EL (cell line): Measurements from ENCODE around the gene CHMP3.
"Not testable (repeated sequence)": the region's sequence is repeated elsewhere in the genome, so short reads cannot be mapped to it uniquely, and the experiment has no call there.

ENCODE experiments used
- DNase-seq: peaks from one replicate; pipeline ENCODE4 v3.0.0-alpha.2; 2016

CHMP3 gene

DNA sequence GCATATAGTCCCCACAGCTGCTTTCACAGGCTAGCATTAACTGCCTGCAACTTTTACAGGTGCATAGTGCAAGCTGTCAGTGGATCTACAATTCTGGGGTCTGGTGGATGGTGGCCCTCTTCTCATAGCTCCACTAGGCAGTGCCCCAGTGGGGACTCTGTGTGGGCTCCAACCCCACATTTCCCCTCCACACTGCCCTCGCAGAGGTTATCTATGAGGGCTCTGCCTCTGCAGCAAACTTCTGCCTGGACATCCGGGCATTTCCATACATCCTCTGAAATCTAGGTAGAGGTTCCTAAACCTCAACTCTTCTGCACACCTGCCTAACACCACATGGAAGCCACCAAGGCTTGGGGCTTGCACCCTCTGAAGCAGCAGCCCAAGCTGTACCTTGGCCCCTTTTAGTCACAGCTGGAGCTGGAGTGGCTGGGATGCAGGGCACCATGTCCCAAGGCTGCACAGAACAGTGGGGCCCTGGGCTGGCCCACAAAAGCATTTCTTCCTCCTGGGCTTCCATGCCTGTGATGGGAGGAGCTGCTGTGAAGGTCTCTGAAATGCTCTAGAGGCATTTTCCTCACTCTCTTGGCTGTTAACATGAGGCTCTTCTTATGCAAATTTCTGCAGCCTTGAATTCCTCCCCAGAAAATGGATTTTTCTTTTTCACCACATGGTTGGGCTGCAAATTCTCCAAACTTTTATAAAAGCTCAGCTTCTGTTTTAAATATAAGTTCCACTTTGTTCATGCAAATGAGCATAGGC, 62.7 kb downstream of the CHMP3 start:
- no peak for DNase-seq

DNA sequence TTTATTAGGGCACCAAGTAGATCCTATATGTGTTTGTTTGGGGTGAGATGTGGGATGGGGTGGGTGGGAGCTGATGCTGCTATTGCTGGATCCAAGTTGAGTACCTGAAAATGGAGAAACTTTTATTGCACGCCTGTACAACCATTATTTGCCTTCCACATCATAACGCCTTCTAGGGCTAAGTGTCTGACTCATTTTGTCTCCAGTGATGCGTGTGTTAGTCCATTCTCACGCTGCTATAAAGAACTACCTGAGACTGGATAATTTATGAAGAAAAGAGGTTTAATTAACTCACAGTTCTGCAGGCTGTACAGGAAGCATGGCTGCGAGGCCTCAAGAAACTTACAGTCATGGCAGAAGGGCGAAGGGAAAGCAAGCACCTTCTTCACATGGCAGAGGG, 63.9 kb downstream of the CHMP3 start:
- DNase-seq = no peak

DNA sequence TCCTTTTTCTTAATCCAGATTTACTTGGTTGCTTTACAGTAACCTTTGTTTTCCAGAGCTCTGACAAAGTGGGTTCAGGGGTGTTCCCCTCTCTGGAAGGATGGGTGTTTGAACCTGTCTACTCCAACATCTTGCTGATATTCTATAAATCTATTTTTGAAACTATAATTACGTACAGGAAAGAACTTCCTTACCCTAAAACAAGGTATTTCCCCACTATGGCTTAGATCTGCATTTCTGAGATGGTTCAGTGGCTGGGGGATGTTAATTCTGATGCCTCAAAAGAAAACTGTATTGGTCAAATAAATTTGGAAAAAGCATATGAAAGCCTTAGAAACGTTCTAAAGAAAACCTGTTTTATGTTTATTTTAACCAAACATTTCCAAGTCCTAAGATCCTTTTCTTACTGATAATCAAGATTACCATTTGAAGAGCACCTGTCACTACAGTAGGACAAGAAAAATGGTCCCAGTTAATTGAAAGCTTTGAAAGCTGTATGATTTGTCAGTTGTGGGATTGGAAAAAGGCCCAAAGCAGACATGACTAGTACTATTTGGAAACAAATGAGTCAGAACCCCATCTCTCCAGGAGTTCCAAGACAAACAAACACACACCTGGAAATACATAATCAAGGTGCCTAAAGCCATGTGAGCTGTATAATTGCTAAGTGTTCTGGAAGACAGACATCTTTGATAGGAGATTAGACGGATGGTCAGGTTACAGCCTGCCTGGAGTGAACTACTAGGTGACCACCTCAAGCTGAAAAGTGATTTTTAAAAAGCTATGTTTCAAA, 64.6 kb downstream of the CHMP3 start:
- DNase-seq = no peak

- not testable (repeated sequence) for DNase-seq
Measured at GRCh38 chr2:86496391-86496790, 66.9 kb downstream of the CHMP3 start.

DNA sequence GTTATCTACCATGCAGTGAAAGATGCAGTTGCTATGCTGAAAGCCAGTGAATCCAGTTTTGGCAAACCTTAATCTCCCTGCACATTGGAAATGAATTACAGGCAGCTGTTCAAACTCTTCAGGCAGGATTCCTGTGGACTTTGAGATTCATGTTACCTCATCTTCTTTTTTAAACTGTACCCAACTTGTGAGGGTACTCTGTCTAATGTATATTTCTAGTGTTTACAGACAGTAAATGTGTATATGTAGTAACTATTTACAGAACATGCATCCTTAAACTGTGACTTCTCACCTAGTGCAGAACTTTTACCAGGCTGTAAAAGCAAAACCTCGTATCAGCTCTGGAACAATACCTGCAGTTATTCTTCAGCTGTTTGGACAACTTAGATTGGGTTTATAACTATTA, 71.2 kb downstream of the CHMP3 start:
- no peak for DNase-seq

DNA sequence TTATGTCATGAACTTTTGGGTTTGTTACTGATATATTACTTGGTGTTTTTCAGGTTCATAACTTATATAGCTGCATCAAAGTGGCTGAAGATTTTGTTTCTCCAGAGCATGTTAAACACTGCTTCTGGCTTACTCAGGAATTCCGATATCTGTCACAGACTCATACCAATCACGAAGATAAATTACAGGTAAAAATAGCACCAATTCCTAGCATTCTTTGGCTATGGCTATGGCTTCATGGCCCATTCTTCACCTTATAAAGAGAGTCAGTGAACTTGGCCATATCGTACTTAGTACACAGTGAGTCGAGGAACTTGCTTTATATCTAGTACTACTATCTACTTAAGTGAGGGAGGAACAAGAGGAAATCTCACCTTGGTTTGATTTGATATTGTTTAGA, 72.2 kb downstream of the CHMP3 start:
- DNase-seq = no peak

DNA sequence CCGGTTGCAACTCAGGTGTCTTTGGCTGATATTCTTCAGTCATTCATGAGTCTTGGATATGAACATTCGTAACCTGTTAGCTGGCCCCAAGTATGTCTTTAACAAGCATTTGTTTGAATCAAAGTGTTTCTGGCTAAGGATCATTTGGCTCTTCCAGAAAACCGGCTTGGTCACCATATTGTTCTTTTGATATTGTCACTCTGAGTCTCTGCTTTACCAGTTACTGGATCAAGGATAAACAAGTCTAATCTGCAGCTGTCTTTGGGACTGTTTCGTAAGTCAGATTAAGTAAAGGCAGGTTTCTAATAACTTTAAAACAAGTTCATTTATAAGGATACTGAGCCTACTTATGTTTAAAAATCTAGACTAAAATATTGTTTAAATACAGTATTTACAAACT, 73.0 kb downstream of the CHMP3 start:
- no peak for DNase-seq

DNA sequence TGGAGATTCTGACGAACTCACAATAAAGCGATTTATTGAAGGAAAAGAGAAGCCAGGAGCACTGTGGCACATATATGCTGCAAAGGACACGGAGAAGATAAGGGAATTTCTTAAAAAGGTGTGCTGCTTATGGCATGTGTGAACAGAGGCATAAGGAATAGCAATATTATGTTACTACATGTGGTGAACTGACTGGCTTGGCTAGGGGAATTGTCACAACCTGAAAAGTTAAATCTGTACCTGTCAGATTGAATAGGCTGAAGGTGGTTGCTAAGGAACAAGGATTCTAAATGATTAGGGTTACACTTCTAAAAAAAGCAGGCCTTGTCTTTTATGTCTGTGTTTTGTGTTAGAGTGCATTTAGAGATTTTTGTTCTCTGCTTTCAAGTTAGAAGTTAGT, 73.7 kb downstream of the CHMP3 start:
- no peak for DNase-seq

DNA sequence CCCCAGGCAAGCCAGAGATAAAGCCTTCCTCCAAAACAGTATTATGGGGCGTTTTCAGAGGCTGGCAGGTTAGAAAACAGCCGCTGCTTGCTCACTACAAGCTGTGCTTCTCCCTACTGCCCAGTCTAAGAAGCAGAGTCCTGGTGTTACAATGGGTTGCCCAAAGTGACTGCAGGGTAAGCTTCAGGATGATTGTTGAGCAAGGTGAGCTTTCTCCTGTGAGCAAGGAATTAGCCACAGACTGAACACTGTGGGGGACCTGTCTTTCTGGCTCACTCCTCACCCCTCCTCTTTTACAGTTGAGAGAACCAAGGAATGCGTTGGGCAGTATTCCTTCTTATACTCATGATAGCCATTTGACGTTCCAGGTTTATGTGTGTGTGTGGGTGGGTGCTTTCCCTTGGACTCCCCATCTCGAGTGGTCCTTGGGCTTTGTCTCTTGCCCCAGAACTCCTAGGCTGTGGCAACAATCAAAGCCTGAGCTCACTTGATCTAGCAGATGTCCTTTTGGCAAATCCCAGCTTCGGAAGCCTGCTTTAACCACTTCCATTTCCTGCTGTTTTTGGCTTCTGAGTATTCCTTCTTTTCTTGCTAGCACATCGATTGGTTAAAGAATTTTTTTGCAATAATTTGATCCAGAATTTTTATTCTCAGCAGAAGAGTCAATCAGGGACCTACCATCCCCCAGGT, 74.5 kb downstream of the CHMP3 start:
- no peak for DNase-seq

- DNase-seq = no peak
Measured at GRCh38 chr2:86487062-86487461, 76.2 kb downstream of the CHMP3 start.

- DNase-seq = no peak
Measured at GRCh38 chr2:86485802-86486201, 77.4 kb downstream of the CHMP3 start.

- DNase-seq = no peak
Measured at GRCh38 chr2:86485103-86485502, 78.1 kb downstream of the CHMP3 start.

- no peak for DNase-seq
Measured at GRCh38 chr2:86484385-86484784, 78.9 kb downstream of the CHMP3 start.

DNA sequence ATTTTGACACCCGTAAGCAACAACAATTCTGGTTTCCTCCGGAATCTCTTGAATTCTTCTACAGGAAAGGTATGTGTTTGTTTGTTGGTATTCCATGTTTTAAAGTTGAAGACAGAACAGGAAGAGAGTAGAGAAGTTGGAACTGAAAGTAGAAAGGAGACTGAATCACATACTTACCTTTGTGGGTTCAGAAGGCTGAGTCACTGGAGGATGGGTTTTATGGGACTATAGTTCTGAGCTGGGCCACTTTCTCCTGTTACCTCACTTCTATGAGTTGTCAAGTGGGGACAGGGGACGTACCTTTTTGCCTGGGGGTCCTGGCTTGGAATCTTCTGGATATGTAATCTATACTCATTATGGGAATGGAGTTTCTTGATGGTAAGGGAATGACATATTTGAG, 81.2 kb downstream of the CHMP3 start:
- DNase-seq = no peak

DNA sequence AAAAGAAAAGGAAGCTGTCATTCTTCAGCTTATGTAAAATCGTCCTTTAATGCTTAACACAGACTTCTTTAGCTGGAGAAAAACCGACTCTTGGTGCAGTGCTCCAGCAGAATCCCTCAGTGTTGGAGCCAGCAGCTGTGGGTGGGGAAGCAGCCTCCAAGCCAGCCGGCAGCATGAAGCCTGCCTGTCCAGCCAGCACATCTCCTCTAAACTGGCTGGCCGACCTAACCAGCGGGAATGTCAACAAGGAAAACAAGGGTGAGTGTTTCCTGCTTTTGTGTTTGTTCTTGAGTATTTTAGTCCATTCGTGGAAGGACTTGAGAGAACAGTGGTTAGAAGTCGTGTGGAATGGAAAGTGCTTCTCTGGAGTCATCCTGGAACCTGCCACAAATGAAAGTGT, 83.1 kb downstream of the CHMP3 start:
- DNase-seq = no peak

DNA sequence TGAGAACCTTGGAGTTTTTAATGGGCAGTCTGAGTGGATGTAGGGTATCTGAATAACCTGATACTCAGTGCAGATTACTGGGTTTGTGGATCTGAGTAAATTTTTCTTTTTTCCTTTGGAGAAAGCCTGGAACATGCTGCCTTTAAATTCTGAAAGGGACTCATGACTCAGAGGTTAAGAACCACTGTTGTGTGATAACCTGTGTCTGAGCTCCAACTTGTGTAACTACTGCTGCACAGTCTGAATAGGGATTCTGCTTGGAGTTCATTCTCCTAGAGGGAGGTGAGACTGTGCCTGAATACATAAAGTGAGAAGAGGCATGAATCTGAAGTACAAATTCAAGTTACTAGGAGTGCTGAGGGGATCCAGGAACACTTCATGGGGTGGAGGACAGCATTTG, 85.9 kb downstream of the CHMP3 start:
- DNase-seq = peak; percentile 6

GRCh38 chr2:86476918-86477317, 86.3 kb downstream of the CHMP3 start:
- DNase-seq = no peak

DNA sequence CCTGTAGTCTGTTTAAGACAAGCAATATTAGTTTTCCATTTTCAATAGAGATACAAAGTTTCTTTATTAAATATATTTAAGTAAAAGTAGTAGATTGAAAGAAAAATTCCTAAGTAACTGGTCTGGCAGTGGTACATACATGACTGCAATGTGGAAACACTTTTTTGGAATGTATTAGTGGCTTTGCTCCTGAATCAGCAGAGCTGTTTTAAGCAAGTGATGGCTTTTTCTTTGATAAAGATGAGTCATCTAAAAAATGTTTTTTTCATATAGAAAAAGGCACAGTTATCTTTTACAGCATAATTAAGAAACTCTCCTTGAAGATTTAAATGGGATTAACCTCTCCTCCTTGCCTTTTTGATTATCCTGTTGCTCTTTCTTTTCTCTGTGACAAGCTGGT, 87.2 kb downstream of the CHMP3 start:
- peak; percentile 45 for DNase-seq

DNA sequence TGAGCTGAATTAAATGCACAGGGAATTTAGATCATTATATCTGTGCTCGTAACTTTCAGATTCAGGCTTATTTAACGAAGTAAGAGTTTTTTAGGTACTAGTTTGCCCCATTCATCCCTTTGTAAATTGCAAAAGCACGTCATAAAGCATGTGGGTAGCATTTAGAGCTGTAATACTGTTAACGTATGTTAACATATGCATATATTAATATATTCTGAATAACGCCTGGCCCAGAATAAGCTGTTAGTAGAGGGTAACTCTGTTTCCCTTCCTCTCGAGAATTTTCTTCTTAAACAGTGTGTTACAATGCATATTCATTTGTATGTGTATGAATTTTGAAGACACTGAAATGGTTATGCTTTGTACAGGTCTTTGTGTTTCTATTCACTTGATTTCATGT, 91.6 kb downstream of the CHMP3 start:
- no peak for DNase-seq

DNA sequence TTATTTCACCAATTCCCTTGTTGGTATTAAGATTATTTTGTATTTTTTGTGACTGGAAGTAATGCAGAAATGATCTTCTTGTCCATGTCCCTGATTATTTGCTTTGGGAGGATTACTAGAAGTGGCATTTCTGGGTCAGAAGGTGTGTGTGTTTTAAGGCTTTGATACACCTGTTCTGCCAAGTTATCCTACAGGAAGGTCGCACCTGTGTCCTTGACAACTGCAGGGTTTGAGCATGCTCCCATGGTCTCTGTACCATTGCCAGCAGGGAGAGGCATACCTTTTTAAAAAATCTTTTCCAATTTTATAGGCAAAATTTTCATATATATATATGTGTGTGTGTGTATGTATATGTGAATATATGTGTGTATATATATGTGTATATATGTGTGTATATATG, 92.4 kb downstream of the CHMP3 start:
- no peak for DNase-seq

DNA sequence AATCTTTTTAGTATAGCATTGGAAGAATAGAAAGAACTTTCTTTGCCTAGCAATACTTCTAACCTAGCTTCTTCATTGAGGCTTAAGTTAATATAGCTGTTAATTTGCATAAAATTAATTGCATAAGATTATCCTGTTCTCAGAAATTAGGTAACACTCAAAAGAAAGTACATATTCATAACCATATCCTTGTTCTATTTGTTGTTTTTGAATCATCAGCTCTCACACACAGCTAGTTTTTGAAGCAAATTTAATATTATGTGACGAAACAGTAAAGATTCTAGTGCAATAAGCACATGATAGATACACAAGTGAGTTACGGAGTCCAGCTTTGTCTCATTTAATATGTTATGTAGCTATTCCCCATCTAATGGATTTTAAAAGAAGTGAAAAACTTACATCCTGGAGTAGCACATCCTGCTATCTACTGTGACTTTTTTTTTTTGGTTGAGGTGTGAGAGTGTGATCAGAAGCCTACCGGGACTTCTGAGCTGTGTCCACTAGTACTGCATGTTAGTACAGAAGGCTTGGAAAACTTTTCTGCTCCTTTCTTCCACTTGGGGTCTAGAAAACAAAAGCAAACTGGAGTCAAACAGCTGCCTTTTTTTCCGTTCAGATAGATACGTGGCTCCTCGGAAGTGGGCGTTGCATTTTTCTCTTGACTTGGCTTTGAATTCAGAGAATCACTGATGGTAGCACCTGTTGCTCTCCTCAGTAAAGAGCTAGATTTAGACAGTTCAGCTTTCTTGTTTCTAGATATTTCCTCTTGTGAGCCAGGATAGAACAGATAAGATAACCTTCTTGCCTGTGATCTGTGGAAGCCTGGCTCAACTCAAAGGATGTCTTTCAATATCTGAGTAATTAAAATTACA, 94.8 kb downstream of the CHMP3 start:
- no peak for DNase-seq

DNA sequence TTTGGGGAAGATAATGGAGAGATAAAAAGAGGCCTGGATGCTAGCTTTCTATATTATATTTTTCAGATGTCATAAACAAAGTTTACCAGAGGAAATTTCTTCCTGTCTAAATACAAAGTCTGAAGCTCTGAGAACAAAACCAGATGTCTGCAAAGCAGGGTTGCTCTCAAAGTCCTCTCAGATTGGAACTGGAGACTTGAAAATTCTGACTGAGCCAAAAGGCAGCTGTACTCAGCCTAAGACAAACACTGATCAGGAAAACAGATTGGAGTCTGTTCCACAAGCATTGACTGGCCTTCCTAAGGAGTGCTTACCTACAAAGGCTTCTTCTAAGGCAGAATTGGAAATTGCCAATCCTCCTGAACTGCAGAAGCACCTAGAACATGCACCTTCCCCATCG, 96.9 kb downstream of the CHMP3 start:
- no peak for DNase-seq

GRCh38 chr2:86464652-86465051, 98.6 kb downstream of the CHMP3 start:
- no peak for DNase-seq
